Sigmoid colon (tissue), 7 donors: ENCODE measurements around the gene CHERP. TPM values are rescaled to one million over a fixed set of nuclear protein-coding genes. Genes with fewer than 3 reads are reported as not detected.

Experiments
- DNase-seq: peaks from one replicate; pipeline ENCODE4 v3.0.0-alpha.2; 2019
- H3K27ac ChIP-seq, 4 donors: fragments of 200-600 bp; sonication (generic); one replicate each; pipeline ENCODE4 v1.5.1; 2016 to 2019; ENCODE audit warnings: mild to moderate bottlenecking in 1 of 4
- H3K27me3 ChIP-seq, 3 donors: fragments of 200-600 bp; sonication (generic); one replicate each; pipeline ENCODE4 v1.5.1; 2019; ENCODE audit warnings: mild to moderate bottlenecking in 1 of 3
- H3K36me3 ChIP-seq, 4 donors: fragments of 200-600 bp; sonication (generic); one replicate each; pipeline ENCODE4 v1.5.1; 2016 to 2019
- H3K4me1 ChIP-seq, 4 donors: fragments of 200-600 bp; sonication (generic); one replicate each; pipeline ENCODE4 v1.5.1; 2017 to 2019
- H3K4me3 ChIP-seq, 4 donors: fragments of 200-600 bp; sonication (generic); one replicate each; pipeline ENCODE4 v1.5.1; 2017 to 2019; ENCODE audit warnings: mild to moderate bottlenecking in 2 of 4, moderate library complexity in 1 of 4
- H3K9me3 ChIP-seq, 4 donors: fragments of 200-600 bp in 3 of 4; sonication (generic) in 3 of 4; one replicate each; pipeline versions ENCODE4 v1.5.1 to v1.6.1; 2013 to 2019
- CTCF ChIP-seq, 4 experiments: fragments of 450-650 bp in 3 of 4; fragments of 200-600 bp in 1 of 4; IDR thresholded peaks; one replicate each; pipeline ENCODE4 v1.5.1; 2016 to 2019; ENCODE audit warnings: antibody characterized with exemption in 4 of 4, mild to moderate bottlenecking in 3 of 4, moderate library complexity in 2 of 4
- EP300 ChIP-seq, 4 donors: sonication (generic); formaldehyde crosslinking; IDR thresholded peaks; one replicate each; pipeline ENCODE4 v1.6.1; 2017; ENCODE audit warnings: antibody characterized with exemption in 4 of 4
- POLR2A ChIP-seq, 2 donors: fragments of 450-650 bp; IDR thresholded peaks; one replicate each; pipeline ENCODE4 v1.6.1; 2016; ENCODE audit warnings: antibody characterized with exemption in 2 of 2, mild to moderate bottlenecking in 2 of 2, moderate library complexity in 2 of 2
- POLR2AphosphoS5 ChIP-seq, 4 donors: sonication (generic); formaldehyde crosslinking; IDR thresholded peaks; one replicate each; pipeline ENCODE4 v1.6.1; 2017; ENCODE audit warnings: antibody characterized with exemption in 4 of 4
- WGBS, 2 donors: extraction: QIAGEN DNeasy Blood & Tissue Kit; methylation state at CpG; one replicate each; pipeline ENCODE4 v1.1.7; 2013; 5-methylcytosine and 5-hydroxymethylcytosine counted together
- intact Hi-C: fragments of 100-400 bp; cut with DNase I; formaldehyde crosslinking; loops from one replicate; pipeline ENCODE4 v1.15.1; 2023
- polyA plus RNA-seq, 3 donors: library from polyadenylated mRNA; stranded (reverse); fragments of 200-250 nt; gene quantifications; one replicate each; pipeline ENCODE4 v1.2.3, GENCODE V29; 2013
- total RNA-seq, 4 donors: library from RNA; depleted of rRNA; stranded (reverse); fragments of >200 nt; gene quantifications; one replicate each; pipeline ENCODE4 v1.1.0, GENCODE V29; 2016
- donor health status: healthy with polysubstance abuse.
- donor health status: Bipolar disorder and iron deficiency.
- donor health status: healthy.

The CHERP gene
- total and polyA plus RNA-seq, 7 donors, result 5.6 to 32.7 (median 8.6) TPM

GRCh38 chr19:16569609-16570320 lies 27.5 kb upstream of the CHERP start:
- no peak for DNase-seq

GRCh38 chr19:16566702-16567101 lies 24.5 kb upstream of the CHERP start:
- Histone ChIP-seq H3K4me1 (peaks cover 0 to 22% (median 15%) of the 10 kb centered on the region in 4 donors), H3K27ac (no peak overlapping the region), H3K4me3 (no peak overlapping the region), H3K27me3 (no peaks in the 10 kb centered on the region), H3K9me3 (no peaks in the 10 kb centered on the region), H3K36me3 (peaks cover 0 to 67% (median 34%) of the 10 kb centered on the region in 4 donors)
- no peak for TF ChIP-seq POLR2AphosphoS5 (IDR thresholded peaks at IDR 0.05)
- no peak for TF ChIP-seq POLR2A (IDR thresholded peaks at IDR 0.05)
- TF ChIP-seq CTCF (IDR thresholded peaks at IDR 0.05), result no peak
- no peak for TF ChIP-seq EP300 (IDR thresholded peaks at IDR 0.05)
- 94% methylated on average over 5 of the region's 5 CpGs for WGBS, 2 donors
- DNase-seq, result no peak
- intact Hi-C loops, result no loop called here

More at GRCh38 chr19:16569609-16570320, 27.5 kb upstream of the CHERP start:
- no peaks in the 10 kb centered on the region for H3K27me3 ChIP-seq
- intact Hi-C loops, result loop anchor here (2.0 to 5.0 kb wide), 3 partner anchors 27 to 93 kb away; partner anchors contain the start of genes CHERP, SMIM7 and TMEM38A
- H3K9me3 ChIP-seq, result no peaks in the 10 kb centered on the region
- WGBS, 2 donors, result 90 to 95% methylated on average over 17 of the region's 17 CpGs
- no peak overlapping the region for H3K27ac ChIP-seq
- peaks cover 0 to 42% (median 36%) of the 10 kb centered on the region in 4 donors for H3K4me1 ChIP-seq
- H3K4me3 ChIP-seq, result no peak overlapping the region
- H3K36me3 ChIP-seq, result peaks cover 0 to 37% (median 21%) of the 10 kb centered on the region in 4 donors
- TF ChIP-seq POLR2A (IDR thresholded peaks at IDR 0.05) (no peak), CTCF (IDR thresholded peaks at IDR 0.05) (no peak), EP300 (IDR thresholded peaks at IDR 0.05) (no peak), POLR2AphosphoS5 (IDR thresholded peaks at IDR 0.05) (no peak)

GRCh38 chr19:16566161-16566560 lies 23.9 kb upstream of the CHERP start:
- H3K27ac ChIP-seq, result no peak overlapping the region

GRCh38 chr19:16564842-16565241 lies 22.6 kb upstream of the CHERP start:
- H3K27ac ChIP-seq, result no peak overlapping the region
- intact Hi-C loops, result no loop called here
- WGBS, 2 donors, result 26 to 72% methylated on average over 7 of the region's 7 CpGs
- H3K4me1 ChIP-seq, result peaks cover 0 to 3% (median 0%) of the 10 kb centered on the region in 4 donors
- no peak for DNase-seq
- H3K4me3 ChIP-seq, result no peak overlapping the region
- H3K9me3 ChIP-seq, result no peaks in the 10 kb centered on the region
- TF ChIP-seq CTCF (IDR thresholded peaks at IDR 0.05) (no peak), EP300 (IDR thresholded peaks at IDR 0.05) (no peak)
- H3K36me3 ChIP-seq, result peaks cover 1 to 82% (median 40%) of the 10 kb centered on the region in 4 donors
- H3K27me3 ChIP-seq, result no peaks in the 10 kb centered on the region

More at GRCh38 chr19:16566161-16566560, 23.9 kb upstream of the CHERP start:
- H3K9me3 ChIP-seq, result no peaks in the 10 kb centered on the region
- no peak for TF ChIP-seq EP300 (IDR thresholded peaks at IDR 0.05)
- TF ChIP-seq CTCF (IDR thresholded peaks at IDR 0.05), result no peak
- TF ChIP-seq POLR2A (IDR thresholded peaks at IDR 0.05), result no peak
- TF ChIP-seq POLR2AphosphoS5 (IDR thresholded peaks at IDR 0.05), result no peak
- WGBS, 2 donors, result 49 to 87% methylated on average over 10 of the region's 10 CpGs
- no peak for DNase-seq
- H3K27me3 ChIP-seq, result no peaks in the 10 kb centered on the region
- intact Hi-C loops, result no loop called here
- no peak overlapping the region for H3K4me3 ChIP-seq
- H3K36me3 ChIP-seq, result peaks cover 0 to 73% (median 37%) of the 10 kb centered on the region in 4 donors
- H3K4me1 ChIP-seq, result peaks cover 0 to 17% (median 10%) of the 10 kb centered on the region in 4 donors
